ENCODE results near the gene STARD10. TPM values are rescaled to one million over a fixed set of nuclear protein-coding genes. Genes with fewer than 3 reads are reported as not detected.

The STARD10 gene
- total and polyA plus RNA-seq, 2 of the 8 experiments (the other 6 are each of a cell fraction or from before 2014, with no cell fraction given): 23.7 to 35.7 TPM

GRCh38 chr11:72735495-72736027 lies 58.3 kb downstream of the STARD10 start:
- no peak overlapping the region for H3K9ac ChIP-seq (replicated peaks in 1 of 4; ENCODE audit: extremely low read depth in 1 of 4, low read depth in 3 of 4, low read length in 3 of 4)
- POLR2A ChIA-PET (ENCODE audit: partially characterized antibody): no interaction called here
- 83% methylated on average over 8 of the region's 8 CpGs; no CpG with 5 or more reads in 1 of the 2 experiments for WGBS, 2 experiments (ENCODE audit: extremely low coverage in 1 of 2, insufficient coverage in 1 of 2, insufficient read length in 1 of 2, insufficient replicate concordance in 2 of 2, low coverage in 1 of 2, low lambda C conversion rate in 2 of 2, missing lambda C conversion rate in 1 of 2)
- DNase-seq (ENCODE audit: low read depth in 1 of 2, low spot score in 2 of 2) (no peak), FAIRE-seq (no peak)
- peak overlapping the region; percentile 41; the same call in 1 of the 2 replicates for H2AK5ac ChIP-seq (ENCODE audit: low read depth, low read length)
- H4K91ac ChIP-seq (replicated peaks; ENCODE audit: insufficient read length, low read length): no peak overlapping the region
- no peaks in the 10 kb centered on the region for H3K27me3 ChIP-seq (replicated peaks in 1 of 4; ENCODE audit: control insufficient read depth in 3 of 4, extremely low read depth in 1 of 4, insufficient read depth in 3 of 4, low read length in 3 of 4)
- H3K4ac ChIP-seq (replicated peaks; ENCODE audit: insufficient read length, low read depth, low read length): no peak overlapping the region
- no peak overlapping the region for H3K4me3 ChIP-seq (ENCODE audit: extremely low read depth in 1 of 4, insufficient read depth in 2 of 4, low read depth in 3 of 4, low read length in 4 of 4)
- no peak overlapping the region for H3K27ac ChIP-seq (ENCODE audit: low read depth, low read length)
- peaks cover 15 to 29% of the 10 kb centered on the region in 2 experiments for H4K20me1 ChIP-seq (replicated peaks in 1 of 2; ENCODE audit: control insufficient read depth in 1 of 2, insufficient read depth in 2 of 2, low read length in 2 of 2)
- CTCF ChIA-PET (ENCODE audit: partially characterized antibody): interaction anchor here (0.7 to 1.9 kb wide), 4 partner anchors 10 to 114 kb away, joined by 3 to 6 read pairs (median 4); partner anchors contain the start of gene STARD10
- peaks cover 15% of the 10 kb centered on the region for H3K79me1 ChIP-seq (ENCODE audit: low read depth, low read length)
- H3K9me3 ChIP-seq (ENCODE audit: insufficient read depth in 2 of 2, low read depth in 1 of 2, low read length in 1 of 2): no peaks in the 10 kb centered on the region; a peak in 1 of 4 replicates
- peak overlapping the region in 1 of 2 experiments; percentile 13; a peak in 1 of 4 replicates for H3K4me2 ChIP-seq (ENCODE audit: insufficient read depth in 1 of 2, low read depth in 2 of 2, low read length in 2 of 2)
- no peak overlapping the region for H2BK12ac ChIP-seq (ENCODE audit: low read depth, low read length)
- peak; percentile 18; the same call in 1 of the 2 replicates for TF ChIP-seq MAFK (IDR thresholded peaks at IDR 0.05; ENCODE audit: low read depth, low read length)
- no peak for TF ChIP-seq EZH2 (IDR thresholded peaks at IDR 0.05; ENCODE audit: low read depth, low read length, severe bottlenecking)
- TF ChIP-seq BACH1 (IDR thresholded peaks at IDR 0.05; ENCODE audit: low read length): peak; percentile 18; the same call in 1 of the 2 replicates
- no peak overlapping the region; the same call in 1 of the 2 replicates for H3K18ac ChIP-seq (ENCODE audit: extremely low read depth, low read length)
- H2AFZ ChIP-seq (ENCODE audit: low read length): no peak overlapping the region
- H2BK20ac ChIP-seq (ENCODE audit: low read length): peak overlapping the region; percentile 55; the same call in 1 of the 2 replicates
- H2BK120ac ChIP-seq (replicated peaks; ENCODE audit: low read depth, low read length): no peak overlapping the region
- H3K4me1 ChIP-seq (replicated peaks in 1 of 4; ENCODE audit: control insufficient read depth in 3 of 4, insufficient read depth in 4 of 4, low read length in 3 of 4): peaks cover 0 to 18% (median 8%) of the 10 kb centered on the region in 4 experiments; a peak in 5 of 7 replicates
- H3K14ac ChIP-seq (ENCODE audit: insufficient read length): no peak overlapping the region
- peaks cover 0 to 3% (median 1%) of the 10 kb centered on the region in 4 experiments; a peak in 2 of 8 replicates for H3K36me3 ChIP-seq (ENCODE audit: control insufficient read depth in 2 of 4, insufficient read depth in 4 of 4, low read length in 3 of 4)
- no peak overlapping the region for H4K5ac ChIP-seq (ENCODE audit: insufficient read length, low read depth, low read length)
- H3K56ac ChIP-seq (replicated peaks; ENCODE audit: insufficient read length, low read depth, low read length): no peak overlapping the region
- no peak overlapping the region for H4K8ac ChIP-seq (ENCODE audit: extremely low read depth, insufficient read depth, low read length)
- H2BK5ac ChIP-seq (ENCODE audit: low read depth, low read length): no peak overlapping the region
- no peak overlapping the region for H2BK15ac ChIP-seq (ENCODE audit: low read length)
- H3K79me2 ChIP-seq (ENCODE audit: control insufficient read depth in 1 of 2, insufficient read depth in 2 of 2, low read length in 2 of 2): peaks cover 0 to 32% of the 10 kb centered on the region in 2 experiments; a peak in 2 of 4 replicates
- no peak overlapping the region for H3K23ac ChIP-seq (ENCODE audit: insufficient read length)
- H3K23me2 ChIP-seq (ENCODE audit: low read depth, low read length): no peaks in the 10 kb centered on the region

Measured in H1 (cell line).